ENCODE data around the gene IRF5.

The IRF5 gene

DNA sequence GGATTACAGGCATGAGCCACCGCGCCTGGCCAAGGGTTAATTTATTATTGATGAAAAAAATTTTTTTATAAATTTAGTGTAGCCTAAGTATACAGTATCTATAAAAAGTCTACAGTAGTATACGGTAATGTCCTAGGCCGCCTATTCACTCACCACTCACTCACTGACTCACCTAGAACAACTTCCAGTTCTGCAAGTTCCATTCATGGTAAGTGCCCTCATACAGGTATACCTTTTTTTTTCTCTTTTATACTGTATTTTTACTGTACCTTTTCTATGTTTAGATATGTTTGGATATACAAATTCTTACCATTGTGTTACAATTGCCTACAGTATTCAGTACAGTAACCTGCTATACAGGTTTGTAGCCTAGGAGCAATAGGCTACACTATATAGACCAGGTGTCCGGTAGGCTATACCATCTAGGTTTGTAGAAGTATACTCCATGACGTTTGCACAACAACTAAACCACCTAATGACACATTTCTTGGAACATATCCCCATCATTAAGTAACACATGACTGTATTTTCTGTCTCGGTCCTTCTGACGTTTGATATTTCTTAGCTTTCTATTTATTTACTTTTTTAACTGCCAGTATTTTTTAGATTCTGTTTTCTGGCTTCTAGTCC is 23.4 kb downstream of the IRF5 start:
- TF ChIP-seq ZBTB7A (IDR thresholded peaks at IDR 0.05; ENCODE audit: low read depth) (no peak), NFIC (IDR thresholded peaks at IDR 0.05) (no peak), CEBPB (IDR thresholded peaks at IDR 0.05) (no peak), CREB1 (IDR thresholded peaks at IDR 0.05; ENCODE audit: low read depth) (no peak), MAX (IDR thresholded peaks at IDR 0.05) (no peak), TAF1 (IDR thresholded peaks at IDR 0.05; ENCODE audit: low read depth) (no peak), TEAD4 (IDR thresholded peaks at IDR 0.05) (no peak), REST (IDR thresholded peaks at IDR 0.05; ENCODE audit: low read depth) (no peak), EP300 (IDR thresholded peaks at IDR 0.05; ENCODE audit: borderline replicate concordance) (no peak), RAD21 (IDR thresholded peaks at IDR 0.05; ENCODE audit: low read depth) (no peak)
- TF ChIP-seq, protein P1, sequence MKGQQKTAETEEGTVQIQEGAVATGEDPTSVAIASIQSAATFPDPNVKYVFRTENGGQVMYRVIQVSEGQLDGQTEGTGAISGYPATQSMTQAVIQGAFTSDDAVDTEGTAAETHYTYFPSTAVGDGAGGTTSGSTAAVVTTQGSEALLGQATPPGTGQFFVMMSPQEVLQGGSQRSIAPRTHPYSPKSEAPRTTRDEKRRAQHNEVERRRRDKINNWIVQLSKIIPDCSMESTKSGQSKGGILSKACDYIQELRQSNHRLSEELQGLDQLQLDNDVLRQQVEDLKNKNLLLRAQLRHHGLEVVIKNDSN (IDR thresholded peaks at IDR 0.05): no peak

- TF ChIP-seq FOXM1 (IDR thresholded peaks at IDR 0.05; ENCODE audit: borderline replicate concordance, low read depth) (no peak), YY1 (IDR thresholded peaks at IDR 0.05; ENCODE audit: low read depth) (no peak), EGR1 (IDR thresholded peaks at IDR 0.05) (peak; percentile 45; the same call in 1 of the 2 replicates), NFIC (IDR thresholded peaks at IDR 0.05) (no peak)
Observed at GRCh38 chr7:128962899-128963298, 25.2 kb downstream of the IRF5 start.

DNA sequence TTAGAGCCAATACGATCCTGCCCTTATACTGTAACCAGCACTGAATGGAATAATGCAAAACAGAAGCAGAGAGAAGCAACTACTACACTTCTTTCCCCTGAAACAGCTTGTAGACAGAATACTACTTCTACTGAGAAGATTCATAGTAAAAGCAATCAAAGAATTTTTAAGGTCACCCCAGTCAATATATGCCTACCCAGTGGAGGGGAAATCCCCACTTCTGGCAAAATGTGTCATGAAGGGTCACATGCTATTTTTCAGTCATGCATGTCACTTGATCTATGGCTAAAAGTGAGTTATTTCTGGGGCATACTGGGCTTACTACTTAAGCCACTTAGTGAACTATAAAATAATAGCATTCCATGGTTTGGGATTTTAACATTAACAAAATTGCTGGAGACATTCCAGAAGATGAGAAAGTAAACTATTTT is 25.6 kb downstream of the IRF5 start:
- no peak for TF ChIP-seq TCF12 (IDR thresholded peaks at IDR 0.05; ENCODE audit: low read depth)

- TF ChIP-seq EGR1 (IDR thresholded peaks at IDR 0.05) (no peak), NFIC (IDR thresholded peaks at IDR 0.05) (no peak), RAD21 (IDR thresholded peaks at IDR 0.05; ENCODE audit: low read depth) (no peak), CREB1 (IDR thresholded peaks at IDR 0.05; ENCODE audit: low read depth) (no peak), EP300 (IDR thresholded peaks at IDR 0.05; ENCODE audit: borderline replicate concordance) (no peak), REST (IDR thresholded peaks at IDR 0.05; ENCODE audit: low read depth) (no peak), MAX (IDR thresholded peaks at IDR 0.05) (no peak), TCF12 (IDR thresholded peaks at IDR 0.05; ENCODE audit: low read depth) (no peak), TEAD4 (IDR thresholded peaks at IDR 0.05) (no peak), FOXM1 (IDR thresholded peaks at IDR 0.05; ENCODE audit: borderline replicate concordance, low read depth) (no peak), YY1 (IDR thresholded peaks at IDR 0.05; ENCODE audit: low read depth) (no peak), TAF1 (IDR thresholded peaks at IDR 0.05; ENCODE audit: low read depth) (no peak), CEBPB (IDR thresholded peaks at IDR 0.05) (no peak), ZBTB7A (IDR thresholded peaks at IDR 0.05; ENCODE audit: low read depth) (no peak)
- TF ChIP-seq, protein P1 (IDR thresholded peaks at IDR 0.05): no peak
Observed at GRCh38 chr7:128968624-128969023, 30.9 kb downstream of the IRF5 start.

DNA sequence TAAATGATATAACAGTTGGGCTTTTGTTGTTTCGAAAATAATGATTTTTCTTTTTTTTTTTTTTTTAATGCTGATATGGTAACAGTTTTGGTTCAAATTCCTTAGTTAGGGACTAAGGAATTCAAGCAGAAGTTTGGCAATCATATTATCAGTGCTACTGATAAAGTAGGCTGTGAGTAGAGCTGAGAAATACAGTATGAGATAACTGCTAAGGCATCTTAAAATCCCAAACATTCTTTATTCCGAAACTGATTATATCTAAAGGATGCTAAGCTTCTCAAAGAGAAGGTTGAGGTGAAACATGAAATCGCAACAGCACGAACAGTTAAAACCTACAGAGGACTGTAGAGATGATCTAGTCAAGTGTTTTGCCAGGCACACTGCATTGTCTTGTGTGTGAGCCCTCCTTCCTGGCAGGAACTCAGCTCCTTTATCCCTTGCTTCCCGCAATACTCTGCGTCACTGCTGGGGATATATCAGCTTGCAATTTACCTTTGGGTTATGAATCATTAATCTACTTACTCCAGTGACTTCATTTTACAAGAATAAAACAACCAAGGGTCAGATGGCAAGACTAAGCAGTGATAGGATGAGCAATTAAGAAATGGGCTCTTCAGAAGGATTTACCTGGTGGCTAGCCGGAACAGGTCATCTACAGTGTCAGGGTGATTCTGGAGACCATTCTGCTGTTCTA is 36.7 kb downstream of the IRF5 start:
- TF ChIP-seq TCF12 (IDR thresholded peaks at IDR 0.05; ENCODE audit: low read depth) (no peak), EGR1 (IDR thresholded peaks at IDR 0.05) (no peak), NFIC (IDR thresholded peaks at IDR 0.05) (no peak), YY1 (IDR thresholded peaks at IDR 0.05; ENCODE audit: low read depth) (no peak), REST (IDR thresholded peaks at IDR 0.05; ENCODE audit: low read depth) (no peak), RAD21 (IDR thresholded peaks at IDR 0.05; ENCODE audit: low read depth) (no peak), FOXM1 (IDR thresholded peaks at IDR 0.05; ENCODE audit: borderline replicate concordance, low read depth) (no peak), TAF1 (IDR thresholded peaks at IDR 0.05; ENCODE audit: low read depth) (no peak), CEBPB (IDR thresholded peaks at IDR 0.05) (no peak), TEAD4 (IDR thresholded peaks at IDR 0.05) (no peak), CREB1 (IDR thresholded peaks at IDR 0.05; ENCODE audit: low read depth) (no peak), EP300 (IDR thresholded peaks at IDR 0.05; ENCODE audit: borderline replicate concordance) (no peak), MAX (IDR thresholded peaks at IDR 0.05) (no peak), ZBTB7A (IDR thresholded peaks at IDR 0.05; ENCODE audit: low read depth) (no peak)
- TF ChIP-seq, protein P1 (IDR thresholded peaks at IDR 0.05): no peak
